DND-41 (cell line): ENCODE measurements around the gene CLINT1.

Experiments
- ATAC-seq: fragments of 200-7000 bp; cut with Tn5 transposase; 3 replicates; pipeline ENCODE4 v1.9.1; 2021; ENCODE audit warnings: low read depth; ENCODE audit not compliant: insufficient read depth
- DNase-seq: peaks from one replicate; pipeline ENCODE4 v3.0.0-alpha.2; 2020
- H2AFZ ChIP-seq: 2 replicates; pipeline ENCODE4 v1.6.0; 2012; ENCODE audit warnings: low read depth, low read length
- H3K27ac ChIP-seq: 2 replicates; pipeline ENCODE4 v1.5.1; 2012; ENCODE audit warnings: low read length, inconsistent platforms
- H3K27me3 ChIP-seq: fragments of 200-600 bp; sonication (generic); 2 replicates; pipeline ENCODE4 v1.6.0; 2012; ENCODE audit warnings: low read length, mild to moderate bottlenecking, inconsistent platforms; ENCODE audit not compliant: insufficient read depth, poor library complexity
- H3K36me3 ChIP-seq: 2 replicates; pipeline ENCODE4 v1.5.1; 2012; ENCODE audit warnings: low read length, inconsistent platforms; ENCODE audit not compliant: insufficient read depth
- H3K4me1 ChIP-seq: 2 replicates; pipeline ENCODE4 v1.5.1; 2012; ENCODE audit warnings: mild to moderate bottlenecking, low read length; ENCODE audit not compliant: insufficient read depth
- H3K4me2 ChIP-seq: 2 replicates; pipeline ENCODE4 v1.6.0; 2012; ENCODE audit warnings: mild to moderate bottlenecking, moderate library complexity, low read length, inconsistent platforms; ENCODE audit not compliant: insufficient read depth
- H3K4me3 ChIP-seq, 2 experiments: fragments of 200-600 bp in 1 of 2; shearing (Covaris generic) in 1 of 2; 2 replicates each; pipeline ENCODE4 v1.5.1; 2012 to 2016; ENCODE audit warnings: inconsistent platforms in 2 of 2, low read length in 2 of 2, mild to moderate bottlenecking in 2 of 2, low read depth in 1 of 2, moderate library complexity in 1 of 2
- H3K79me2 ChIP-seq: 2 replicates; pipeline ENCODE4 v1.6.0; 2012; ENCODE audit warnings: low read length, inconsistent platforms; ENCODE audit not compliant: insufficient read depth
- H3K9ac ChIP-seq: 2 replicates; pipeline ENCODE4 v1.6.0; 2012; ENCODE audit warnings: low read depth, mild to moderate bottlenecking, inconsistent platforms, low read length, moderate library complexity
- H3K9me3 ChIP-seq: 2 replicates; pipeline ENCODE4 v1.5.1; 2012; ENCODE audit warnings: low read length, moderate library complexity, mild to moderate bottlenecking, inconsistent platforms; ENCODE audit not compliant: insufficient read depth, severe bottlenecking
- H4K20me1 ChIP-seq: 2 replicates; pipeline ENCODE4 v1.6.0; 2012; ENCODE audit warnings: low read length; ENCODE audit not compliant: insufficient read depth
- EZH2 ChIP-seq: IDR thresholded peaks from 3 replicates; pipeline ENCODE4 v1.6.1; 2012; ENCODE audit warnings: borderline replicate concordance, low read depth, mild to moderate bottlenecking, moderate library complexity, low read length, inconsistent platforms; ENCODE audit not compliant: severe bottlenecking
- TF ChIP-seq, protein P1 (sequence below): IDR thresholded peaks from 2 replicates; pipeline ENCODE4 v1.5.1; 2012; ENCODE audit warnings: borderline replicate concordance, low read length, moderate library complexity, mild to moderate bottlenecking; ENCODE audit not compliant: poor library complexity, severe bottlenecking; ENCODE audit errors: extremely low read depth

Gene CLINT1

DNA sequence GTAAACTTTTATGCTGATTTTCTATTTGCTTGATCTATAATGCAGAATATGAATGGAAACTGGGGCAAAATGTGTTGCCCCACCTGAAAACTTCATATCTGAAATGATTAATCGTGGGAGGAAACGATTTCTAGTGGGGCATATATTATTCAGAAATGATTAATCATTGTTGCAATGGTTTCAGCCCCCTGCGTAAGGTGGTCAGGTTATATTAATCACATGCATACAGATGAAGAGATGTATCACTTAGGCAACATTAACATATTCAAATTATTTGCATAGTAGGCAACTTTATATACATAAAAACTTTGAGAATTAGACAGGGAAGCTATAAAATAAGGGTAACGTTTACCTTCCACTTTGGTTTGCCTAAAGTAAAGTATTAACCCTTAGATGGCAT, 65.6 kb downstream of the CLINT1 start:
- no peak overlapping the region for H3K27ac ChIP-seq
- H3K9ac ChIP-seq = no peak overlapping the region
- no peaks in the 10 kb centered on the region for H3K9me3 ChIP-seq
- ATAC-seq (no peak), DNase-seq (no peak)
- H3K4me2 ChIP-seq = no peak overlapping the region
- H3K4me1 ChIP-seq = no peaks in the 10 kb centered on the region
- no peaks in the 10 kb centered on the region; the same call in 1 of the 2 replicates for H4K20me1 ChIP-seq
- TF ChIP-seq, protein P1, sequence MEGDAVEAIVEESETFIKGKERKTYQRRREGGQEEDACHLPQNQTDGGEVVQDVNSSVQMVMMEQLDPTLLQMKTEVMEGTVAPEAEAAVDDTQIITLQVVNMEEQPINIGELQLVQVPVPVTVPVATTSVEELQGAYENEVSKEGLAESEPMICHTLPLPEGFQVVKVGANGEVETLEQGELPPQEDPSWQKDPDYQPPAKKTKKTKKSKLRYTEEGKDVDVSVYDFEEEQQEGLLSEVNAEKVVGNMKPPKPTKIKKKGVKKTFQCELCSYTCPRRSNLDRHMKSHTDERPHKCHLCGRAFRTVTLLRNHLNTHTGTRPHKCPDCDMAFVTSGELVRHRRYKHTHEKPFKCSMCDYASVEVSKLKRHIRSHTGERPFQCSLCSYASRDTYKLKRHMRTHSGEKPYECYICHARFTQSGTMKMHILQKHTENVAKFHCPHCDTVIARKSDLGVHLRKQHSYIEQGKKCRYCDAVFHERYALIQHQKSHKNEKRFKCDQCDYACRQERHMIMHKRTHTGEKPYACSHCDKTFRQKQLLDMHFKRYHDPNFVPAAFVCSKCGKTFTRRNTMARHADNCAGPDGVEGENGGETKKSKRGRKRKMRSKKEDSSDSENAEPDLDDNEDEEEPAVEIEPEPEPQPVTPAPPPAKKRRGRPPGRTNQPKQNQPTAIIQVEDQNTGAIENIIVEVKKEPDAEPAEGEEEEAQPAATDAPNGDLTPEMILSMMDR = no peak
- no peak for TF ChIP-seq EZH2
- H3K79me2 ChIP-seq = no peaks in the 10 kb centered on the region
- H3K27me3 ChIP-seq = no peaks in the 10 kb centered on the region
- H2AFZ ChIP-seq = no peak overlapping the region
- no peak overlapping the region for H3K4me3 ChIP-seq
- peaks cover 92% of the 10 kb centered on the region for H3K36me3 ChIP-seq

DNA sequence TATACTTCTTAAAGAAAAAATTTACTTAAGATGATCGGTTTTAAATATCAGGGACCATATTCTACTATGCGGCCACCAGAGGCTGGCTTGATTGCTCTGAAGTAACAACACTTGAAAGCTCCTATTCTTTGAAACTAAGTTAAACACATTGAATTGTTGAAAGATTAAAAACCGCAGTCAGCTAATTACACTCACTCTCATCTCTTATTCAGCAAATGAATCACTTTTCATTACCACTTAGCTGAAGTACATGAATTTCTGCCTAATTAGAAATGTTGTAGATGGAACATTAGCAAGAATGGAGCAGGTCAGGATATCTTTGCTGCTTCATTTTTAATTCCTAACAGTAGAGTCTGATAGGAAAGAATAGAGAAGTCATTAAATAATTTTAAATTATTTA, 73.1 kb downstream of the CLINT1 start:
- no peak overlapping the region for H3K9ac ChIP-seq
- no peaks in the 10 kb centered on the region for H3K4me1 ChIP-seq
- no peak overlapping the region for H3K4me3 ChIP-seq
- no peak overlapping the region for H3K27ac ChIP-seq
- H3K27me3 ChIP-seq = no peaks in the 10 kb centered on the region
- peaks cover 60% of the 10 kb centered on the region for H3K36me3 ChIP-seq
- TF ChIP-seq, protein P1 = no peak
- no peak for TF ChIP-seq EZH2
- no peaks in the 10 kb centered on the region for H3K79me2 ChIP-seq
- no peak overlapping the region for H2AFZ ChIP-seq
- no peak overlapping the region for H3K4me2 ChIP-seq
- no peaks in the 10 kb centered on the region for H3K9me3 ChIP-seq
- no peaks in the 10 kb centered on the region; the same call in 1 of the 2 replicates for H4K20me1 ChIP-seq
- no peak for DNase-seq
- no peak for ATAC-seq

DNA sequence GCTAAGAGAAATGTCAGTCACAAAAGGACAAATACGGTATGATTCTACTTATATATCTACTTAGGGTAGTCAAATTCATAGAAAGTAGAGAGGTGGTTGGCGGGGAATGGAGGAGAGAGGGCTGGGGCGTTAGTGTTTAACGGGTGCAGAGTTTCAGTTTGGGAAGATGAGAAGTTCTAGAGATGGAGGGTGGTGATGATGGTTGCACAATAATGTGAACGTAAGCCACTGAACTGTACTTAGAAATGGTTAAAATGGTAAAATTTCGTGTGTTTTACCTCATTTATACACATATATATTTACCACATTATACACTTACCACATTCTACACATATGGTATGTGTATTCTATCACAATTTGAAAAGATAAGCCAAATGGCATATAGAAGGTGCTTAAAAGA, 79.7 kb downstream of the CLINT1 start:
- Histone ChIP-seq H3K27me3 (no peaks in the 10 kb centered on the region), H3K36me3 (0 out of 2 replicates have a peak, but pooled peaks cover 1% of the 10 kb centered on the region), H3K27ac (no peak overlapping the region), H3K79me2 (no peaks in the 10 kb centered on the region), H3K4me1 (peaks cover 10% of the 10 kb centered on the region), H3K4me2 (no peak overlapping the region), H2AFZ (no peak overlapping the region), H4K20me1 (no peaks in the 10 kb centered on the region), H3K4me3 (no peak overlapping the region), H3K9me3 (no peaks in the 10 kb centered on the region), H3K9ac (no peak overlapping the region)
- no peak for TF ChIP-seq EZH2
- TF ChIP-seq, protein P1 = no peak
- no peak for ATAC-seq
- DNase-seq = no peak

DNA sequence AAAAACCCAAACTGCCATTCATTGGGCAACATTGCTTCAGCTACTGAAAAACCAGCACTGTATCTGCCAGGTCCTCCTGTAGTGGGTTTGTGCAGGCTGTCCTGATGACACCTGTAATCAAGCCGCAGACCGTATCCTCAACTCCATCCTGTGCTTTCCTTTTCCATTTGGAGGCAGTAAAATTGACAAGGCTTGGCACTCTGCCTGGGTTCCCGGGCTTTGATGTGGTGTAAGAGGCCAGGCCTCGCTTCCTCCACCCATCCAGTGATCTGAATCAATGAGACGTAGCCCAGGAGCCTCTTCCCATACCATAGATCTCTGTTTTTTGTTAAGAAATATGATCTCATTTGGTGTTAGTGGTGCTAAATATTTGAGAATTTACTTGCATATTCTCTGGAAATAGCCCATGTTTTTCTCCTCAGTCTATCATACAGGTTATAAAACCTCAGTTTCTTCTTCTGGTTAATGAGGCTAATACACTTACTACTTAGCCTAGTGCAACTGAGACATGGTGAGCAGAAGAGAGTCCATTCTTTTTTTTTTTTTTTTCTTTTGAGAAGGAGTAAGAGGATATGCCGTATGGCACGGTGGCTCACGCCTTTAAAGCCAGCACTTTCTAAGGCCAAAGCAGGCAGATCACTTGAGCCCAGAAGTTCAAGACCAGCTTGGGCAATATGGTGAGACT, 80.7 kb downstream of the CLINT1 start:
- Histone ChIP-seq H3K79me2 (no peaks in the 10 kb centered on the region), H3K36me3 (no peaks in the 10 kb centered on the region), H3K4me3 (no peak overlapping the region), H3K9me3 (no peaks in the 10 kb centered on the region), H3K27ac (no peak overlapping the region), H3K4me2 (no peak overlapping the region), H2AFZ (no peak overlapping the region), H4K20me1 (no peaks in the 10 kb centered on the region), H3K27me3 (no peaks in the 10 kb centered on the region), H3K4me1 (peaks cover 10% of the 10 kb centered on the region), H3K9ac (no peak overlapping the region)
- DNase-seq = peak; percentile 72
- TF ChIP-seq, protein P1 = no peak
- TF ChIP-seq EZH2 = no peak
- peak; percentile 80 for ATAC-seq
